GM12878 (cell line): ENCODE data around the gene N4BP3. TPM values are rescaled to one million over a fixed set of nuclear protein-coding genes. Genes with fewer than 3 reads are reported as not detected.
A peak's percentile ranks its signal among the peaks of the same experiment; 100 is the strongest.

Source experiments
- ATAC-seq: fragments of 200-7000 bp; cut with Tn5 transposase; 3 replicates; pipeline ENCODE4 v1.9.1; 2020; ENCODE audit warnings: mild to moderate bottlenecking, moderate library complexity
- BruUV-seq: library from RNA; stranded (reverse); fragments of 400-500 nt; replicated peaks from 2 replicates; lab custom pipeline; 2021; lab: Mats Ljungman, UMichigan
- CTCF ChIA-PET: fragments of 300-600 bp; sonication (Branson Sonifier 250); formaldehyde crosslinking; extraction: SDS; loops from one replicate; lab custom pipeline; 2021; ENCODE audit warnings: inconsistent platforms; lab: Yijun Ruan, JAX
- POLR2A ChIA-PET: fragments of 350-600 bp; formaldehyde crosslinking; extraction: SDS; loops from one replicate; lab custom pipeline; 2021; ENCODE audit warnings: inconsistent platforms; lab: Charles Lee
- RAD21 ChIA-PET: fragments of 300-600 bp; sonication (Branson Sonifier 250); formaldehyde crosslinking; loops from one replicate; lab custom pipeline; 2023; ENCODE audit warnings: antibody characterized with exemption; ENCODE audit not compliant: unreplicated experiment; lab: Charles Lee
- SMC1A ChIA-PET: fragments of 300-600 bp; sonication (Branson Sonifier 250); formaldehyde crosslinking; loops from one replicate; lab custom pipeline; 2023; ENCODE audit not compliant: unreplicated experiment, uncharacterized antibody; lab: Charles Lee
- DNase-seq: peaks from one replicate; pipeline ENCODE4 v3.0.0-alpha.2; 2011; ENCODE audit warnings: low read depth, low spot score
- FAIRE-seq: peaks from 3 replicates; lab custom pipeline; 2011; peaks lifted over from hg19 to GRCh38; lab: Jason Lieb, UNC
- H2AFZ ChIP-seq: 2 replicates; pipeline ENCODE4 v1.6.0; 2011; ENCODE audit warnings: low read depth, low read length, control low read depth; ENCODE audit not compliant: control insufficient read depth
- H3K27ac ChIP-seq: 2 replicates; pipeline ENCODE4 v1.5.1; 2011; ENCODE audit warnings: control low read depth; ENCODE audit not compliant: control insufficient read depth, insufficient read depth
- H3K27me3 ChIP-seq, 2 experiments: replicated peaks in 1 of 2; 2 replicates each; pipeline versions ENCODE4 v1.6.0 to v1.6.1; 2011; ENCODE audit warnings: low read length in 1 of 2; ENCODE audit not compliant: control insufficient read depth in 2 of 2, insufficient read depth in 2 of 2
- H3K36me3 ChIP-seq, 2 experiments: 2 replicates each; pipeline ENCODE4 v1.5.1; 2011; ENCODE audit warnings: low read length in 1 of 2; ENCODE audit not compliant: control insufficient read depth in 2 of 2, insufficient read depth in 2 of 2
- H3K4me1 ChIP-seq: 2 replicates; pipeline ENCODE4 v1.6.1; 2011; ENCODE audit warnings: mild to moderate bottlenecking, low read length, moderate library complexity, mixed read lengths; ENCODE audit not compliant: control insufficient read depth, insufficient read depth
- H3K4me2 ChIP-seq: 2 replicates; pipeline ENCODE4 v1.6.0; 2011; ENCODE audit warnings: control low read depth; ENCODE audit not compliant: control insufficient read depth, insufficient read depth
- H3K4me3 ChIP-seq: fragments of 200-600 bp; sonication (generic); 2 replicates; pipeline ENCODE4 v1.5.1; 2016
- H3K79me2 ChIP-seq: 2 replicates; pipeline ENCODE4 v1.6.0; 2011; ENCODE audit warnings: low read length; ENCODE audit not compliant: control insufficient read depth, insufficient read depth
- H3K9ac ChIP-seq: 2 replicates; pipeline ENCODE4 v1.8.0; 2011; ENCODE audit warnings: low read length, control low read depth, mixed read lengths; ENCODE audit not compliant: control insufficient read depth, insufficient read depth
- H3K9me3 ChIP-seq: replicated peaks from 3 replicates; pipeline ENCODE4 v1.5.1; 2011; ENCODE audit warnings: mild to moderate bottlenecking, low read length; ENCODE audit not compliant: control insufficient read depth, insufficient read depth
- H4K20me1 ChIP-seq: 2 replicates; pipeline ENCODE4 v1.6.0; 2011; ENCODE audit not compliant: control insufficient read depth, insufficient read depth
- CREB1 ChIP-seq: IDR thresholded peaks from 2 replicates; pipeline ENCODE4 v1.6.1; 2012; ENCODE audit warnings: low read depth, mild to moderate bottlenecking, inconsistent platforms
- CREM ChIP-seq: IDR thresholded peaks from 2 replicates; pipeline ENCODE4 v1.6.1; 2014; ENCODE audit warnings: antibody characterized with exemption, low read depth
- FOXM1 ChIP-seq: IDR thresholded peaks from 2 replicates; pipeline ENCODE4 v1.6.1; 2012; ENCODE audit warnings: low read depth, mild to moderate bottlenecking, inconsistent platforms, low read length, moderate library complexity
- MTA3 ChIP-seq: IDR thresholded peaks from 2 replicates; pipeline ENCODE4 v1.6.1; 2012; ENCODE audit warnings: low read length, inconsistent platforms, borderline replicate concordance
- NFYB ChIP-seq: IDR thresholded peaks from 2 replicates; pipeline ENCODE4 v1.6.1; 2011; ENCODE audit warnings: low read depth, mild to moderate bottlenecking, low read length, improper control_type of control experiment, moderate library complexity; ENCODE audit not compliant: insufficient read depth
- PAX5 ChIP-seq: IDR thresholded peaks from 2 replicates; pipeline ENCODE4 v1.6.1; 2011; ENCODE audit warnings: low read depth, low read length, borderline replicate concordance
- PKNOX1 ChIP-seq: fragments of 450-650 bp; IDR thresholded peaks from 2 replicates; pipeline ENCODE4 v1.6.1; 2016; ENCODE audit warnings: mild to moderate bottlenecking
- PML ChIP-seq: IDR thresholded peaks from 2 replicates; pipeline ENCODE4 v1.6.1; 2012; ENCODE audit warnings: low read length, inconsistent platforms
- POLR2A ChIP-seq: IDR thresholded peaks from 2 replicates; pipeline ENCODE4 v1.6.1; 2011; ENCODE audit warnings: low read depth, mild to moderate bottlenecking, low read length
- RAD21 ChIP-seq: IDR thresholded peaks from 2 replicates; pipeline ENCODE4 v1.6.1; 2011; ENCODE audit warnings: mild to moderate bottlenecking, low read depth, low read length, moderate library complexity; ENCODE audit not compliant: insufficient read depth
- RUNX3 ChIP-seq: IDR thresholded peaks from 2 replicates; pipeline ENCODE4 v1.6.1; 2012; ENCODE audit warnings: low read length, inconsistent platforms
- SIX5 ChIP-seq: IDR thresholded peaks from 2 replicates; pipeline ENCODE4 v1.6.1; 2011; ENCODE audit warnings: mild to moderate bottlenecking, low read depth, low read length, moderate library complexity; ENCODE audit not compliant: severe bottlenecking
- SMARCA5 ChIP-seq: fragments of 450-650 bp; IDR thresholded peaks from 2 replicates; pipeline ENCODE4 v1.6.1; 2017; ENCODE audit warnings: mild to moderate bottlenecking
- SMC3 ChIP-seq: IDR thresholded peaks from 2 replicates; pipeline ENCODE4 v1.6.1; 2011; ENCODE audit warnings: low read length, improper control_type of control experiment, borderline replicate concordance
- TARDBP ChIP-seq: IDR thresholded peaks from 2 replicates; pipeline ENCODE4 v1.6.1; 2016; ENCODE audit warnings: borderline replicate concordance
- WGBS: methylation state at CpG from one replicate; pipeline ENCODE4 v1.1.6; 2016; ENCODE audit warnings: low lambda C conversion rate; ENCODE audit not compliant: insufficient replicate concordance, insufficient coverage; ENCODE audit errors: missing lambda C conversion rate; 5-methylcytosine and 5-hydroxymethylcytosine counted together
- in situ Hi-C: fragments of 300-500 bp; cut with MboI; formaldehyde crosslinking; loops from 9 replicates; pipeline ENCODE4 v1.14.3; 2018; ENCODE audit warnings: mixed read lengths
- intact Hi-C: fragments of 100-400 bp; cut with micrococcal nuclease; formaldehyde crosslinking; loops from one replicate; pipeline ENCODE4 v1.14.2; 2022; ENCODE audit not compliant: unreplicated experiment
- polyA plus RNA-seq, 11 experiments: library from polyadenylated mRNA; depleted of rRNA in 4 of 11; unstranded in 6 of 11; stranded (reverse) in 5 of 11; fragments of >200 nt; fragmentation: Nextera tagmentation in 4 of 11; fragmentation: Illumina TruSeq in 1 of 11; extraction: Ambion mirVana in 4 of 11; extraction: Trizol in 1 of 11; gene quantifications; 1 replicate in 1 of 11; 2 replicates in 10 of 11; pipeline versions ENCODE4 v1.2.1 to v1.2.3, GENCODE V29; 2011 to 2016; ENCODE audit warnings: inconsistent platforms in 2 of 11, missing spikeins in 2 of 11, low read depth in 1 of 11
- total RNA-seq, 4 experiments: library from RNA; depleted of rRNA in 3 of 4; stranded (reverse); fragments of >200 nt in 3 of 4; fragmentation: Illumina TruSeq in 1 of 4; extraction: Trizol in 1 of 4; gene quantifications; 2 replicates each; pipeline versions ENCODE4 v1.2.1 to v1.2.3, GENCODE V29; 2013 to 2021

The N4BP3 gene
- total and polyA plus RNA-seq, 10 of the 15 experiments (the other 5 are each of a cell fraction or from before 2014, with no cell fraction given) = 0.06 to 13.0 (median 4.3) TPM

GRCh38 chr5:178143901-178144300 lies 30.6 kb downstream of the N4BP3 start:
- in situ Hi-C loops (no loop called here), intact Hi-C loops (no loop called here)
- ChIA-PET SMC1A (interaction anchor here (2.2 to 4.2 kb wide), 2 partner anchors 23 to 67 kb away, joined by 10 to 45 read pairs; no protein-coding TSS in a partner anchor), CTCF (interaction anchor here (1.8 to 13.8 kb wide), 4 partner anchors 10 to 67 kb away, joined by 4 to 183 read pairs (median 6); partner anchors contain the start of gene NHP2), POLR2A (interaction anchor here (0.5 to 1.6 kb wide), 3 partner anchors 9 to 38 kb away, joined by 3 to 6 read pairs (median 4); partner anchors contain the start of gene NHP2), RAD21 (interaction anchor here (4.2 kb wide), 1 partner anchor 67 kb away, joined by 30 read pairs; no protein-coding TSS in a partner anchor)
- Histone ChIP-seq H3K4me3 (no peak overlapping the region), H2AFZ (no peak overlapping the region), H3K27me3 (no peaks in the 10 kb centered on the region), H3K4me1 (peaks cover 11% of the 10 kb centered on the region), H4K20me1 (no peaks in the 10 kb centered on the region), H3K79me2 (no peaks in the 10 kb centered on the region), H3K4me2 (no peak overlapping the region), H3K9me3 (no peaks in the 10 kb centered on the region), H3K9ac (no peak overlapping the region), H3K27ac (no peak overlapping the region), H3K36me3 (peaks cover 36 to 42% of the 10 kb centered on the region in 2 experiments)
- FAIRE-seq (no peak), ATAC-seq (no peak), DNase-seq (no peak)
- no TSS peak for BruUV-seq
- TF ChIP-seq SIX5 (no peak), CREM (no peak), POLR2A (peak; percentile 47)
- 97% methylated on average over 10 of the region's 10 CpGs for WGBS

- no peak overlapping the region for H3K4me3 ChIP-seq
- DNase-seq = no peak
- H3K36me3 ChIP-seq = peaks cover 45 to 46% of the 10 kb centered on the region in 2 experiments
- H2AFZ ChIP-seq = no peak overlapping the region
- H4K20me1 ChIP-seq = no peaks in the 10 kb centered on the region
- peak overlapping the region; percentile 44; the same call in 1 of the 2 replicates for H3K4me2 ChIP-seq
- peak; percentile 74 for FAIRE-seq
- no TSS peak for BruUV-seq
- POLR2A ChIA-PET = no interaction called here
- no peak overlapping the region for H3K27ac ChIP-seq
- in situ Hi-C loops = loop anchor here (5.0 kb wide), 1 partner anchor 69 kb away; no protein-coding TSS in a partner anchor
- intact Hi-C loops = loop anchor here (1.0 kb wide), 1 partner anchor 70 kb away; no protein-coding TSS in a partner anchor
- SMC1A ChIA-PET = interaction anchor here (0.9 to 4.2 kb wide), 4 partner anchors 16 to 70 kb away, joined by 3 to 45 read pairs (median 3); no protein-coding TSS in a partner anchor
- no peak overlapping the region for H3K9ac ChIP-seq
- 35% methylated on average over 14 of the region's 14 CpGs for WGBS
- H3K27me3 ChIP-seq = no peaks in the 10 kb centered on the region
- peak; percentile 98 for ATAC-seq
- CTCF ChIA-PET = interaction anchor here (0.8 to 13.8 kb wide), 10 partner anchors 9 to 70 kb away, joined by 3 to 183 read pairs (median 5); no protein-coding TSS in a partner anchor
- H3K9me3 ChIP-seq = no peaks in the 10 kb centered on the region
- RAD21 ChIA-PET = interaction anchor here (0.9 to 4.2 kb wide), 3 partner anchors 11 to 70 kb away, joined by 3 to 30 read pairs (median 3); no protein-coding TSS in a partner anchor
- no peaks in the 10 kb centered on the region for H3K79me2 ChIP-seq
- H3K4me1 ChIP-seq = peaks cover 13% of the 10 kb centered on the region
- TF ChIP-seq PAX5 (no peak), FOXM1 (0 out of 2 replicates have a peak, but pooled peaks have one; percentile 29), RUNX3 (peak; percentile 36; the same call in 1 of the 2 replicates), SMARCA5 (0 out of 2 replicates have a peak, but pooled peaks have one; percentile 51), TARDBP (no peak), PKNOX1 (peak; percentile 73), NFYB (no peak), PML (0 out of 2 replicates have a peak, but pooled peaks have one; percentile 16), CREB1 (peak; percentile 42; the same call in 1 of the 2 replicates), RAD21 (peak; percentile 56), SMC3 (peak; percentile 91), POLR2A (peak; percentile 33; the same call in 1 of the 2 replicates), MTA3 (peak; percentile 54; the same call in 1 of the 2 replicates)
Measured at GRCh38 chr5:178145965-178146820, 32.9 kb downstream of the N4BP3 start.
